ENCODE measurements around the gene GNB1L.
"Not testable (repeated sequence)": the region's sequence is repeated elsewhere in the genome, so short reads cannot be mapped to it uniquely, and the experiment has no call there.

Gene GNB1L

DNA sequence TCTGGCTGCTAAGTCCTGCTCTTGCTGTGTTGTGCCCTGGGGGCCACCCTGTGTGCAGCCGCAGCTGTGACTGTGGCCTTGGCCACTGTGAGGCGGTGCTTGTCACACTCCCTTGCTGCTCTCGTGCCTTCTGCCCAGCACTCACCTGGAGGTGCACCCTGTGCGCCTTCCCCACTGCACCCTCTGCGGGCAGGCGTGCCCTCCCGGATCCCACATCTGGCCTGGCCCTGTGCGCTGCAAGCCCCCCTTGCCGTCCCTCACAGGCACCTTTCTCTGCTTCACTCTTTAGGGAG lies 66.9 kb downstream of the GNB1L start:
- DNase-seq (ENCODE audit: low spot score in 2 of 2) = no peak
- H3K36me3 Mint-ChIP-seq (ENCODE audit: insufficient read depth) = peaks cover 5% of the 10 kb centered on the region
- ATAC-seq (replicated peaks; ENCODE audit: extremely low read depth, poor library complexity, severe bottlenecking) = no peak
- no peak overlapping the region for H3K27ac Mint-ChIP-seq (ENCODE audit: low read depth)
- H3K4me3 Mint-ChIP-seq = no peak overlapping the region
- H3K4me1 Mint-ChIP-seq = no peaks in the 10 kb centered on the region
- no peaks in the 10 kb centered on the region for H3K27me3 Mint-ChIP-seq
- peaks cover 11% of the 10 kb centered on the region for H3K9me3 Mint-ChIP-seq

DNA sequence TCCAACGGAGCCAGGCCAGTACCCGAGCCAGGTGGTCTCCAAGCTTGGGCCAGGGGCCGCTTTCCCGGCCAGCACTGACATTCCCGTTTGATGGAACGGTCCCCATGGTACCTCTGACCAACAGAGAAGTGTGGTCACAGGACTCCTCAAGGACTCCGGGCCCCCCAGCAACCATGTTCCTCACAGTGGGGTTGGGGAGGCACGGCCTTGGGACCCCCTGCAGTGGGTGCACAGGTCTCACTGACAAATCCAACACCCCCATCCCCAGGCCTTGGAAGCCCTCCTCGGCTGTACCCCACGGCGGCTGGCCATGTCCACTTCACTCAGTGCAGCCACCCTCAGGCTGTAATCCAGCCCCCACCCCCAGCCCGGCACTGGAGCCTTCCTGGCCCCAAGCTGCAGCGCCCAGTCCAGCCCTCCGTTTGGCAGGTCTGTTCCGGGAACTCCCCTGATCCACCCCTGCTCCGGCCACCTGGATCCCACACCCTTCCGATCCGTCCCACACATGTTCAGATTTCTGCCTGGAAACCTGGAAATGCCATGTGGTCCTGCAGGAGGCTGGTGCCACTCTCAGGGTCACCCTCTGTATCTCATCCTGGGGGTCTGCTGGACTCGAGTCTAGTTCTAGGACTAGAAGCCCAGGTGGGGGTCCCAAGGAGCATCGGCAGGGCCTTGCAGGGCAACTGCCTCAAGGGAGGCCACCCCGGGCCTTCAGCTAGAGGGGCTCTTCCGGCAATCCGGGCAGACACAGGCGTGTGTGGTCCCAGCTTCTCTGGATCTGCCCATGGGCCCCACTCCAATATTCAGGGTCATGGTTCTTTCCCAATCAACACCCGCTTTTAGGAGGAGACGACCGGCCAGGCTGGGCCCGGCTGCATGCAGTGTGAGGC lies 67.5 kb downstream of the GNB1L start:
- Mint-ChIP-seq H3K36me3 (ENCODE audit: insufficient read depth) (peaks cover 5% of the 10 kb centered on the region), H3K27me3 (no peaks in the 10 kb centered on the region), H3K4me3 (no peak overlapping the region), H3K27ac (ENCODE audit: low read depth) (no peak overlapping the region), H3K9me3 (peaks cover 6% of the 10 kb centered on the region), H3K4me1 (no peaks in the 10 kb centered on the region)
- DNase-seq (ENCODE audit: low spot score in 2 of 2) (no peak), ATAC-seq (replicated peaks; ENCODE audit: extremely low read depth, poor library complexity, severe bottlenecking) (no peak)

DNA sequence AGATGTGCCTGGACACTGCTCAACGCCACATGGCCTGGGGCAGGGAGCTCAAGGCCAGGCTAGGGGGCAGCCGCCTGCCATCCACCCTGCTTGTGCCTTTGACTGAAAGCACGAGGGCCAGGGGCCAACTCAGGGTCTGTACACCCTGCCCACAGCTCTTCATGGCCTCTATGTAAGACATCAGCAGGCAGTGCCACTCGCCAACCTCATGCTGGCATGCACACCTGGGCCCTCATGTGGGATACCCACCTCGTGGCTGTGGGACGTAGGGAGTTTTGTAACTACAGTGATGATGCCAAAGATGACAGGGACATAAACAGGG lies 68.4 kb downstream of the GNB1L start:
- Mint-ChIP-seq H3K27ac (ENCODE audit: low read depth) (no peak overlapping the region), H3K4me1 (no peaks in the 10 kb centered on the region), H3K4me3 (no peak overlapping the region), H3K9me3 (no peaks in the 10 kb centered on the region), H3K36me3 (ENCODE audit: insufficient read depth) (peaks cover 5% of the 10 kb centered on the region), H3K27me3 (no peaks in the 10 kb centered on the region)
- DNase-seq (ENCODE audit: low spot score in 2 of 2) = no peak
- ATAC-seq (replicated peaks; ENCODE audit: extremely low read depth, poor library complexity, severe bottlenecking) = no peak

DNA sequence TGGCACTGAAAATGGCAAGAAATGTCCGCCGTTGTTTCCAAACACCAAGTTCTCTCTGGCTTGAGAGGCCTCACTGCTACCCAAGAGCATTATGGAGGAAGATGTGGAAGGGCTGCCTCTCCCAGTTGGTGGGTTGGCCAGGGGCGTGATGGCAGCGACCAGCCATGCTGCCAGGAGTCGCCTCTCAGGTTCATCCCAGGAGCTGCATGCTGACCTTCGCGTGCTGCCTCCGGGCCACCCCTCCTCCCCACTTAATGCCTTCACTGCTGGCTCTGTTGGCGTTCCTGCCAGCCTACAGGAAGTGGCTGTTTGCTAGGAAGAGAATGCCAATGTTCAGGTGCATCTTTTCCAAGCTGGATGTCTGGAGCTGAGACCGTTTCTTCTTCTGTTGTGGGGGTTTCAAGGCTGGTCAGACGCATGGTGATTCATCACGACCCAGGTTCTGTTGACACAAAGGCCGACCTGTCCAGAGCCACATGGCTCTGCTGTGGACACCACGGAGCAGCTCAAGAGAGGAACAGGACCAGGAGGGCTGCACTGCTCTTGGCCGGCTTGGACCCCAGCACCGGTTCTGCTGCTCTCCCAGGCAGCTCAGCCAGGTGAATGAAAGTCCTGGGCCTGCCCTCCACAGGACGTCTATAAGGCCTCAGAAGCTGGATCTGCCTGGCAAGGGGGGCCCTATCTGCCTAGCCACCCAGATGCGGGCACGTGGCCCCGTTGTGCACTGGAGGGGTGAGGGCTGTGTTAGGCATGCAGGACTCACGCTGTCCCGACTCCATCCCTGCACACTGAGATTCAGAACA lies 69.0 kb downstream of the GNB1L start:
- no peak overlapping the region for H3K4me3 Mint-ChIP-seq
- H3K27me3 Mint-ChIP-seq = peaks cover under 1% of the 10 kb centered on the region
- H3K4me1 Mint-ChIP-seq = no peaks in the 10 kb centered on the region
- peaks cover 5% of the 10 kb centered on the region for H3K36me3 Mint-ChIP-seq (ENCODE audit: insufficient read depth)
- DNase-seq (ENCODE audit: low spot score in 2 of 2) (no peak), ATAC-seq (replicated peaks; ENCODE audit: extremely low read depth, poor library complexity, severe bottlenecking) (no peak)
- H3K9me3 Mint-ChIP-seq = no peaks in the 10 kb centered on the region
- no peak overlapping the region for H3K27ac Mint-ChIP-seq (ENCODE audit: low read depth)

DNA sequence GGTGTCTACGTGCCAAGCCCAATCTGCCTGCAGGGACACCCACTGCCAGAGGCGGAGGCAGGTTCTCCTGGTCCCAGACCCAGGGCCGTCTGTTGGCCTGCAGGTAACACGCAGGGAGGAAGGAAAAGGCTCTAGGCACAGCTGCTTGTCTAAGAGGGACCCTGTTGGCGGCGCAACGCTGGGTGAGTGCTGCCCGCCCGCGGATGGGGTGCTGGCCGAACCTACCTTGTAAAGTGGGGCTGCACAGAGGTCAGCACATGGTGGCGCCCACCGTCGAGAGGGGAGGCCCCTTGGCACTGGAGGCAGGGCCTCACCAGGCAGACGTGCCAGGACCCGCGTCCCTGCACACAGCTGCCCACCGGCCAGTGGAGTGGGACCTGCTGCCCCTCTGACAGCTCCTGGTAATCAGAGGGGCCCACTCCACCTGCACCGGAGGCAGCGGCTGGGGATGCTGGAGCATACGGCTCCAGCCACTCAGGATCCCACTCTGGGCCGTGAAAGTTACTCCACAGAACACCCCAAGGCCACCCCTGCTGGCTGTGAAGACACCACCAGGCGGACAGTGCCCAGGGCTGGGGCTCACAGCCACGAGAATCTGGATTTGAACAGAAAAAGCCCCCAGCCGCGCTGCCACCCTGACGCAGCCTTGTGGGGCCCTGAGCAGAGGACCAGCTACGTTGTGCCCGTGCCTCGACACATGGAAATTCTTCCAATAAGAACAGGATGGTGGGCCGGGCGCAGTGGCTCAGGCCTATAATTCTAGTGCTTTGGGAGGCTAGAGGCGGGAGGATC lies 70.1 kb downstream of the GNB1L start:
- no peak overlapping the region for H3K4me3 Mint-ChIP-seq
- H3K27ac Mint-ChIP-seq (ENCODE audit: low read depth) = no peak overlapping the region
- no peaks in the 10 kb centered on the region for H3K4me1 Mint-ChIP-seq
- H3K9me3 Mint-ChIP-seq = no peaks in the 10 kb centered on the region
- ATAC-seq (replicated peaks; ENCODE audit: extremely low read depth, poor library complexity, severe bottlenecking) (no peak), DNase-seq (ENCODE audit: low spot score in 2 of 2) (no peak)
- H3K36me3 Mint-ChIP-seq (ENCODE audit: insufficient read depth) = peaks cover 5% of the 10 kb centered on the region
- H3K27me3 Mint-ChIP-seq = peaks cover 11% of the 10 kb centered on the region

DNA sequence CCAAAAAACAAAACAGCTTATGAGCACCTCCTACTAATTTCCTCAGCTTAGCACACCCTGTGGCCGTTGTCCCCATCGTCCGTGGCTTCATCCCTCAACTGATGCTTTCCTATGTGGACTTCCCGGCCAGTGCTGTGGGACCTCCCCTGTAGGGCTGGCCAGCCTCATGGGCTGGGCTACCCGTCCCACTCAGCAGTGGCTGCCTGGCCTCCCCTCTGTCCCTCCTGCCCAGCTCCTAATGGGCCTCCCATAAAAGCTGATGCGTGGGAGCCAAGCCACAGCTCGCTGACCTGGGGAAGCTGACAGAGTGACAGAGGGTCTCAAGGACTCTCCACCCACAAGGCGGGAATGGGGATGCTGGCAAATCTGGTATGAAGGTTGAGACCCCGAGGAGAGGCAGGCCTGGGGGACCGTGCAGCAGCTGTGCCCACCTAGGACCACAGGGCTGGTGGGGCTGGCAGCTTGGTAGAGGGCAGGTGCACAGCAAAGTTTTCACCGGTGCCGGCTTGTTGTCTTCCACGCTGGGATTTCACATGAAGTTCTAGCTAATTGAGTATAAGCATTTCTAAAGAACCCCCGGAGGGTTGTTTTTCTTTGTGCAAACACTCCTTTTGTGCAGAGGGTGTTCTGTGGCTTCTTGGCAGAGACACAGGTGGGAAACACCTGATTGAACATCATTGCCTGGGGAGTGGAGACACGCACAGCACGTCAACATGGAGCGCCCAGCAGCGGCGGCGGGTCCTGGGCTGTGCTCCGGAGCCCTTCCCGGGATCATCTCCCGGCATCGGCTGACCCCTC lies 70.9 kb downstream of the GNB1L start:
- H3K4me3 Mint-ChIP-seq = no peak overlapping the region
- DNase-seq (ENCODE audit: low spot score in 2 of 2) (no peak), ATAC-seq (replicated peaks; ENCODE audit: extremely low read depth, poor library complexity, severe bottlenecking) (no peak)
- no peaks in the 10 kb centered on the region for H3K9me3 Mint-ChIP-seq
- peaks cover 5% of the 10 kb centered on the region for H3K36me3 Mint-ChIP-seq (ENCODE audit: insufficient read depth)
- no peak overlapping the region for H3K27ac Mint-ChIP-seq (ENCODE audit: low read depth)
- H3K4me1 Mint-ChIP-seq = no peaks in the 10 kb centered on the region
- peaks cover 19% of the 10 kb centered on the region for H3K27me3 Mint-ChIP-seq

DNA sequence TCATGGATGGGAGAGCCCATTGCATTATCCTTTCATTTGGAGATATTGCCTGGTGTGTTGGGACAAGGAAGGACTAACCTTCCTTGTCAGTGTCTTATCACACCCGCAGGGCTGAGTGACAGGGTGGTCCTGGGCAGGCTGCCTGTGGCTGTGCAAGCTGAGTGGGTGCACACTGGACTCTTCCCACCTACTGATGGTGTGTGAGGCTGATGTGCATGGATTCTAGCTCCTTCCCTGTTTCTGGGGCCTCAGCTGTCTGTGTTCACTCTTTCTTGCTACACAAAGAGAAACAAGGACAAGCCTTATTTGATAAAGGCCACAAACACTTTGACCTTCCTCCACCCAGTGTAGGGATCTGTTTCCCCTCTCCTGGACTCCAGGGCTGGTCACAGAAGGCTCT lies 72.1 kb downstream of the GNB1L start:
- H3K9me3 Mint-ChIP-seq = no peaks in the 10 kb centered on the region
- peaks cover 3% of the 10 kb centered on the region for H3K36me3 Mint-ChIP-seq (ENCODE audit: insufficient read depth)
- H3K4me3 Mint-ChIP-seq = no peak overlapping the region
- H3K4me1 Mint-ChIP-seq = no peaks in the 10 kb centered on the region
- peaks cover 31% of the 10 kb centered on the region for H3K27me3 Mint-ChIP-seq
- no peak overlapping the region for H3K27ac Mint-ChIP-seq (ENCODE audit: low read depth)
- ATAC-seq (replicated peaks; ENCODE audit: extremely low read depth, poor library complexity, severe bottlenecking) = no peak
- no peak for DNase-seq (ENCODE audit: low spot score in 2 of 2)

DNA sequence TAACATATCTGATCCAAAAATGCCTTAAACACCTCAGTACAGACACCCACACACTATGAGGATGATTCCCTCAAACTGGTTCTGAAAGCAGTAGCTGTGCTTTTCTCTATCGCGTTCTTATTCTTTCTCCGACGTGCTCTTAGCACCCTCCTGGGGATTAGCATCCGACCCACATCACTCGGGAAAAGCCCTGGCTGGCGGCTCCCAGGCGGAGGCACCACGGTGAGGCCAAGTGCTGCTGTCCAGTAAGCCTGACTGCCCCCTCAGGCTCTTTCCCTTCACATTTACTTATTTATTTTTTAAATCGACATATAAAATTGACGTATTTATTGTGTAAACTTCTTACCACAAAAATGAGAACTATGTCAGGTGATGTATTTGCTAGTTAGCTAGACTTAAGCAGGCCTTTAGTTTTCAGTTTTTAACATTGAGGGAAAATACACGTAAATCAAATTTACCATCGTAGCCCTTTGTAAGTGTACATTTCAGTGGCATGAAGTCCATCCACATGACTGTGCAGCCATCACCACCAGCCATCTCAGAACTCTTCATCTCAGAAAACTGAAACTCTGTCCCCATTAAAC lies 74.9 kb downstream of the GNB1L start:
- Mint-ChIP-seq H3K27me3 (peaks cover 50% of the 10 kb centered on the region), H3K9me3 (no peaks in the 10 kb centered on the region), H3K36me3 (ENCODE audit: insufficient read depth) (no peaks in the 10 kb centered on the region), H3K4me3 (no peak overlapping the region), H3K4me1 (peaks cover 8% of the 10 kb centered on the region), H3K27ac (ENCODE audit: low read depth) (no peak overlapping the region)
- ATAC-seq (replicated peaks; ENCODE audit: extremely low read depth, poor library complexity, severe bottlenecking) (no peak), DNase-seq (ENCODE audit: low spot score in 2 of 2) (no peak)

DNA sequence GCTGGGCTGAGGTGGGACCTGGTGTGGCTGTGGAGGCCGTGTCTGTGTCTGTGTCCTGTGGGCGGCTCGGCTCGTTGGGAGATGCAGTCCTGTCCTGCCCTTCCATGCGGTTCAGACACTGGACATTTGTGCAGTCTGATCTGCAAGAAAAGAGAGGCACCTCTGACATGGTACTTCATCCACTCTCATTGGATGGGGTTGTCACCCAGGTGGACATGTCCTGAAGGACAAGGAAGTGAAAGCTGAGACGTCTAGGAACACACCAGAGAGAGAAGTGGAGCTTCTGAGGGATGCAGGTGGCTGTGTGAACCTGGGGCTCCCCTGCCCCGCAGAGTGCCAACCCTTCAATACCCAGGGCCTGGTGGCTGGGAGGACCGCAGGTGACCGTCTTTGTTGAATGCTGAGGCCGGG lies 75.7 kb downstream of the GNB1L start:
- DNase-seq (ENCODE audit: low spot score in 2 of 2) (no peak), ATAC-seq (replicated peaks; ENCODE audit: extremely low read depth, poor library complexity, severe bottlenecking) (no peak)
- no peaks in the 10 kb centered on the region for H3K9me3 Mint-ChIP-seq
- H3K4me1 Mint-ChIP-seq = peaks cover 8% of the 10 kb centered on the region
- no peak overlapping the region for H3K27ac Mint-ChIP-seq (ENCODE audit: low read depth)
- H3K27me3 Mint-ChIP-seq = peaks cover 58% of the 10 kb centered on the region
- no peak overlapping the region for H3K4me3 Mint-ChIP-seq
- no peaks in the 10 kb centered on the region for H3K36me3 Mint-ChIP-seq (ENCODE audit: insufficient read depth)

DNA sequence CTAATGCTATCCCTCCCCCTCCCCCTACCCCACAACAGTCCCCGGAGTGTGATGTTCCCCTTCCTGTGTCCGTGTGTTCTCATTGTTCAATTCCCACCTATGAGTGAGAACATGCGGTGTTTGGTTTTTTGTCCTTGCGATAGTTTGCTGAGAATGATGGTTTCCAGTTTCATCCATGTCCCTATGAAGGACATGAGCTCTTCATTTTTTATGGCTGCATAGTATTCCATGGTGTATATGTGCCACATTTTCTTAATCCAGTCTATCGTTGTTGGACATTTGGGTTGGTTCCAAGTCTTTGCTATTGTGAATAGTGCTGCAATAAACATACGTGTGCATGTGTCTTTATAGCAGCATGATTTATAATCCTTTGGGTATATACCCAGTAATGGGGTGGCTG lies 77.5 kb downstream of the GNB1L start:
- H3K4me3 Mint-ChIP-seq; ATAC-seq (replicated peaks; ENCODE audit: extremely low read depth, poor library complexity, severe bottlenecking); H3K27ac Mint-ChIP-seq (ENCODE audit: low read depth); DNase-seq (ENCODE audit: low spot score in 2 of 2); H3K36me3 Mint-ChIP-seq (ENCODE audit: insufficient read depth); H3K4me1 Mint-ChIP-seq; H3K9me3 Mint-ChIP-seq: not testable (repeated sequence)
- peaks cover 76% of the 10 kb centered on the region for H3K27me3 Mint-ChIP-seq

DNA sequence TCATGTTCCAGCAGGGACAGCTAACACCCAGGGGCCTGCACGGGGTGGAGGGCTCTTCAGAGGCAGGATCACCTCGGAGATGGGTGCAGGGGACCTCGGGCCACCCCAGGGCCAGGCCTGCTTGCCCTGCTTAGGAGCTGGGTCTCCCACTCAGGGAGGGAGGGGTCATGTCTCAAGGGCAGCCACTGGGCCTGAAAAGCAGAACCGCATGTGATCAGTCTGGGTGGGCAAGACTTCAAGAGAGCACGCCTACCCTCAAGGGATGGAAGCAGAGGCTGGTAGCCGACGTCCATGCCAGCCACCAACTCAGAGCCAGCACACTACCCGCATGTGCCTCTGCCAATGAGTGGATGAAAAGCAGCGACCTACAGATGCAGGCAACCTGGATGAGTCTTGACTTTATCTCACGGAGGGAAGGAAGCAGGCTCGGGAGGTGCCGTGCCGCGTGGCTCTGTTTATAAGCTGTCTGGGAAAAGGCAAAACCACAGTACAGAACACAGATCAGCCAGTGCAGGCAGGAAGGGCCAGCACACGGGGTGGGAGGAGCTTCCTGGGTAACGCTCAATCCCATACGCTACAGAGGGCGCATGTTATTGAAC lies 78.1 kb downstream of the GNB1L start:
- no peaks in the 10 kb centered on the region for H3K9me3 Mint-ChIP-seq

More for the DNA sequence above, 78.1 kb downstream of the GNB1L start:
- H3K36me3 Mint-ChIP-seq (ENCODE audit: insufficient read depth) = no peaks in the 10 kb centered on the region
- H3K4me1 Mint-ChIP-seq = peaks cover 8% of the 10 kb centered on the region
- no peak overlapping the region for H3K27ac Mint-ChIP-seq (ENCODE audit: low read depth)
- peaks cover 83% of the 10 kb centered on the region for H3K27me3 Mint-ChIP-seq
- DNase-seq (ENCODE audit: low spot score in 2 of 2) (no peak), ATAC-seq (replicated peaks; ENCODE audit: extremely low read depth, poor library complexity, severe bottlenecking) (no peak)
- H3K4me3 Mint-ChIP-seq = no peak overlapping the region

Data from central memory CD8-positive, alpha-beta T cell (primary cell).